SKM-1 treated with dmso at 0.1 percent for 144 hours (cell line): ENCODE results near the gene TULP4.
"Not testable (repeated sequence)": the region's sequence is repeated elsewhere in the genome, so short reads cannot be mapped to it uniquely, and the experiment has no call there.

Experiments used
- DNase-seq: peaks from one replicate; lab custom pipeline; 2025; ENCODE audit not compliant: unreplicated experiment; lab: John Stamatoyannopoulos, UW

TULP4 gene

GRCh38 chr6:158519761-158520160 lies 207.5 kb downstream of the TULP4 start:
- no peak for DNase-seq

- DNase-seq, result not testable (repeated sequence)
Observed at GRCh38 chr6:158520975-158521374, 208.7 kb downstream of the TULP4 start.

GRCh38 chr6:158521759-158522158 lies 209.5 kb downstream of the TULP4 start:
- no peak for DNase-seq

GRCh38 chr6:158522616-158523015 lies 210.4 kb downstream of the TULP4 start:
- no peak for DNase-seq

GRCh38 chr6:158524311-158524710 lies 212.0 kb downstream of the TULP4 start:
- DNase-seq, result no peak

GRCh38 chr6:158527858-158528257 lies 215.6 kb downstream of the TULP4 start:
- not testable (repeated sequence) for DNase-seq

GRCh38 chr6:158528826-158529225 lies 216.6 kb downstream of the TULP4 start:
- no peak for DNase-seq

- DNase-seq, result no peak
Observed at GRCh38 chr6:158529629-158530028, 217.4 kb downstream of the TULP4 start.

GRCh38 chr6:158531566-158531965 lies 219.3 kb downstream of the TULP4 start:
- DNase-seq, result no peak

- DNase-seq, result no peak
Observed at GRCh38 chr6:158531970-158532369, 219.7 kb downstream of the TULP4 start.

- DNase-seq, result no peak
Observed at GRCh38 chr6:158536084-158536890, 224.0 kb downstream of the TULP4 start.

- DNase-seq, result no peak
Observed at GRCh38 chr6:158536891-158537798, 224.9 kb downstream of the TULP4 start.

- DNase-seq, result no peak
Observed at GRCh38 chr6:158538741-158539140, 226.5 kb downstream of the TULP4 start.

- DNase-seq, result no peak
Observed at GRCh38 chr6:158539413-158539812, 227.1 kb downstream of the TULP4 start.

GRCh38 chr6:158539881-158540280 lies 227.6 kb downstream of the TULP4 start:
- DNase-seq, result no peak

GRCh38 chr6:158543606-158544185 lies 231.4 kb downstream of the TULP4 start:
- DNase-seq, result no peak

- no peak for DNase-seq
Observed at GRCh38 chr6:158544428-158544827, 232.2 kb downstream of the TULP4 start.

- no peak for DNase-seq
Observed at GRCh38 chr6:158545043-158545966, 233.0 kb downstream of the TULP4 start.

- no peak for DNase-seq
Observed at GRCh38 chr6:158548418-158549161, 236.3 kb downstream of the TULP4 start.
